AG20443 (cell line): ENCODE data around the gene SOCS4.
"Not testable (repeated sequence)": the region's sequence is repeated elsewhere in the genome, so short reads cannot be mapped to it uniquely, and the experiment has no call there.

Source experiments
- DNase-seq: peaks from one replicate; pipeline ENCODE4 v3.0.0; 2012; ENCODE audit warnings: low spot score, mixed read lengths

The SOCS4 gene

GRCh38 chr14:55052269-55052930, 25.4 kb downstream of the SOCS4 start:
- peak; percentile 43 for DNase-seq

- DNase-seq, result no peak
These were observed 26.0 kb downstream of the SOCS4 start for GRCh38 chr14:55053018-55053417.

DNA sequence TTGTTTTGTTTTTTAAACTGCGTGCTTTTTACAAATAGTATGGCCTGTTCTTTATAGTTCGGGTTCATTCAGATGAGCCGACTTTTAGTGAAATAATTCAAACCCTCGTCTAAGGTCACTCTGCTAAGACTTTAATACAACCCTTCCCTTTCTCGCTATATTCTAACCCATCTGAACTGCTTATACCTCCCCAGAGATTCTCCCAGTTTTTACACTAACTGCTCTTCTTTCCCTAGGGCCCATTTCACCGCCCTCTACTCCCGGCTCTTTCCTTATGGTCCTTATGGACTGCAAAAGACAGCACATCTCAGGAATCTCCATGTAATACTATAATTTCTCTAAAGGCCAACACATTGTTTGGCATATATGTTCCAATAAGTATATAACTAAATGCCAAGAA, 26.5 kb downstream of the SOCS4 start:
- no peak for DNase-seq

- DNase-seq, result no peak
These were observed 27.1 kb downstream of the SOCS4 start for GRCh38 chr14:55054098-55054497.

- DNase-seq, result no peak
These were observed 30.9 kb downstream of the SOCS4 start for GRCh38 chr14:55057919-55058318.

DNA sequence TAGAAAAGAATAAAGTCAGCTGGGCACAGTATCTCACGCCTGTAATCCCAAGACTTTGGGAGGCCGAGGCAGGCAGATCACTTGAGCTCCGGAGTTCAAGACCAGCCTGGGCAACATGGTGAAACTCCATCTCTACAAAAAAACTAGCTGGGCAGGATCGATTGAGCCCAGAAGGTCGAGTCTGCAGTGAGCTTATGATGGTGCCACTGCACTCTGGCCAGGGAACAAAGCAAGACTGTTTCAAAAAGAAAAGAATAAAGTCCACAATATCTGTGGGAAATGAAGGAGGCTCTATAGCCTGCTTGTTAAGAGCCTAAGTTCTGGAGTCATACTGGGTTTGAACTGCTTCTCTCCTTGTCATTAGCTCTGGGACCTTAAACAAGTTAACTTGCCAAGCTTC, 32.3 kb downstream of the SOCS4 start:
- DNase-seq, result no peak

DNA sequence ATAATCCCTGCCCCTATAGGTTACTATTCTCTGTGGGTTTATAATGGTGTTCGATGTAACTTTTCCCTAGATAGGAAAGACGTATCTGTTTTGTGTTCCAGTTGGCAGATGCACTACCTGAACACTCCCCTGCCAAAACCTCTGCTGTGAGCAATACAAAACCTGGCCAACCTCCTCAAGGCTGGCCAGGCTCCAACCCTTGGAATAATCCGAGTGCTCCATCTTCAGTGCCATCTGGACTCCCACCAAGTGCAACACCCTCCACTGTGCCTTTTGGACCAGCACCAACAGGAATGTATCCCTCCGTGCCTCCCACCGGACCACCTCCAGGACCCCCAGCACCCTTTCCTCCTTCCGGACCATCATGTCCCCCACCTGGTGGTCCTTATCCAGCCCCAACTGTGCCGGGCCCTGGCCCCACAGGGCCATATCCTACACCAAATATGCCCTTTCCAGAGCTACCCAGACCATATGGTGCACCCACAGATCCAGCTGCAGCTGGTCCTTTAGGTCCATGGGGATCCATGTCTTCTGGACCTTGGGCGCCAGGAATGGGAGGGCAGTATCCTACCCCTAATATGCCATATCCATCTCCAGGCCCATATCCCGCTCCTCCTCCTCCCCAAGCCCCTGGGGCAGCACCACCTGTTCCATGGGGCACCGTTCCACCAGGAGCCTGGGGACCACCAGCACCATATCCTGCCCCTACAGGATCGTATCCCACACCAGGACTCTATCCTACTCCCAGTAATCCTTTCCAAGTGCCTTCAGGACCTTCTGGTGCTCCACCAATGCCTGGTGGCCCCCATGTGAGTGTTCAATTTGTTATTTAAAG, 35.7 kb downstream of the SOCS4 start:
- no peak for DNase-seq

DNA sequence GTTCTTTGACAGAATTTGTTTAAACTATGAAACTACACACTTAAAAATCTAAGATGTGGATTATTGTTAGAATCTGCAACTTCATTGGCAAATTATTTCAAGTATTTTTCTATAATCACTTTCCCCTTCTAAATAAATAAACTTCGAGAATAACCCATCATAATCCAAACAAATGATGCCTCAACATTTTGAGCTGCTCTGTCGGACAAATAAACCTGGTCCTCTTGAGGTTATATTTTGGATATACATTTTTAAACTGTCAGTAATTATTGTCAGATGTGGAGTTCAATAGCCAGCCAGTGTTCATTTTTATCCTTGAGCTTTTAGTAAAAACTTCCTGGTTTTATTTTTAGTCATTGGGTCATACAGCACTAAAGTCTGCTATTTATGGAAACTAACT, 37.9 kb downstream of the SOCS4 start:
- DNase-seq, result not testable (repeated sequence)

- DNase-seq, result no peak
These were observed 38.4 kb downstream of the SOCS4 start for GRCh38 chr14:55065411-55065810.

DNA sequence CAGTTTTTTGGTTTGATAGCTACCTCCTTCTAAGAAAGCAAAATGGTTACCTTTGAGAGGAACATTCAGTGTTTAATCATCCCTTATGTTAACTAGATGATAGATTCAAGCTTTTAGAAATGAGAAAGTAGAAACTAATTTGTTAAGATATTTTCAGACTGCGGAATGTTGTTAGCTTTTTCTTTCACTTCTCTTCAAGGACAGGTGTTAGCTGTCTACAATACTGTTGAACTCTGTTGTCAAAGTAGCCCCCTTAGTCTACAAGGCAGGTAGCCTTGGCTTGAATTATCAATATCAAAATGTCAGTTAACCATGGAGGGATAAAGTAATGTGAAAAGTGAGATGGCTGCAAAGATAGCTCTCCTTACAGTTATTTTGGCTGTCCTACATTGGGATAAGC, 39.2 kb downstream of the SOCS4 start:
- DNase-seq, result no peak

GRCh38 chr14:55070981-55071411, 44.0 kb downstream of the SOCS4 start:
- DNase-seq, result no peak

GRCh38 chr14:55071870-55072640, 45.0 kb downstream of the SOCS4 start:
- DNase-seq, result peak; percentile 80

DNA sequence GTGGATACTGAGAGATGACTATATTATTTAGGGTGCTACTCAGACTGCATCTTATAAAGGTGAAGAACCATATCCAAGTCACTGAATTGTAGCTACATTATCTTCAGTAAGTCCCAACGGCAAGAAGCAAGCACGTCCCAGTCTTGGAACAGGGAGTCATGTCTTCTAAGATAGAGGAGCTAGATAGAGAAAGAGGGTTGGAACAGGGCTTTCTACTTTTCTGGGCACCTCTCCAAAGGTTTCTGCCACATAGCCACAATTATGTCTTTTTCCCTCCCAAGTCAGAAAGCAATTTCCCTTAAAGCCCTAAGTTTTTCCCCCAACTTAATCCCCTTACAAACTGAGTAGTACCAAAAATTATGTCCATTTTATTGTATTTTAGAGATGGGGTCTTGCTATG, 46.8 kb downstream of the SOCS4 start:
- peak; percentile 62 for DNase-seq

GRCh38 chr14:55074662-55075061, 47.6 kb downstream of the SOCS4 start:
- peak; percentile 9 for DNase-seq

- peak; percentile 39 for DNase-seq
These were observed 48.7 kb downstream of the SOCS4 start for GRCh38 chr14:55075628-55076175.

GRCh38 chr14:55077170-55078151, 50.4 kb downstream of the SOCS4 start:
- DNase-seq, result peak; percentile 14

DNA sequence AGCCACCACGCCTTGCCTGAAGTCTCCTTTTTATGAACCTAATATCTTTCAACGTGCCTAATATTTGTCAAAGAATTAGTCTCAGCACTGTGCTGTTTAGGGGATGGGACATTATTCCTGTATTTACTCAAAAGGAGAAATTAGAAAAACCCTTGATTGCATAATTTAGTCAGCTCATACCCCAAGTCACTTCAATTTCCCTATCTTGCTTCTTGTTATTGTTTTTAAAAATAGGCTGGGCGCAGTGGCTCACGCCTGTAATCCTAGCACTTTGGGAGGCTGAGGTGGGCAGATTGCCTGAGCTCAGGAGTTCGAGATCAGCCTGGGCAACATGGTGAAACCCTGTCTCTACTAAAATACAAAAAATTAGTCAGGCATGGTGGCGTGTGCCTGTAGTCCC, 52.9 kb downstream of the SOCS4 start:
- DNase-seq, result not testable (repeated sequence)

DNA sequence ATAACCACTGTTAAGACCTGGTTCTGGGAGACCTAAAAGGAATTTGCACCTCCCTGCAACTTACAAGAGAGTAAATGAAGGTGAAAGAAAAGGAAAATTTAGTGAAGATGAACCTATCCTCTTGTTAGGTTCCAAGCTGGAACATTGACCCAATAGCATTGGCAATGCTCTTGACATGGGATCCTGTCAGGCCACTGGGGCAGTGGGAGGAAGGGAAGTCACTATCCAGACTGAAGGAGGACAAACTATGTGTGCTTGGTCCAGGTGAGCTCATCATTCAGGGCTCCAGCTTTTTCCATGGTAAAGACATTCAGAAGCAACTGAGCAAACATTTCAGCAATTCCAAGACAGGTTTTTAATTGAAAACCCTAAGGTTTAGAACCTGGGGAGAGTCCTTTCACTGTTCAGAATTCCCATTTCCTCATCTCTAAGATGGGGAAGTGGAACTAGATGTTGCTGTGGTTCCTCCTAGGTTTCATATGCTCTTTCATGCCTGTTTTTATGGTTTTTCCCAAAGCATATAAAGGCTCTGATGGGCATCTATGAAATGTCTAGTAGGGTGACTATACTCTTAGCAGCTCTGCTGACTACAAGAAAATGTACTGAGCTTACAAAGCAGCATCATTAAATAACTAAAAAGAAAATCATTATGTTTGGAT, 57.5 kb downstream of the SOCS4 start:
- no peak for DNase-seq

- DNase-seq, result no peak
These were observed 58.1 kb downstream of the SOCS4 start for GRCh38 chr14:55085060-55085660.

DNA sequence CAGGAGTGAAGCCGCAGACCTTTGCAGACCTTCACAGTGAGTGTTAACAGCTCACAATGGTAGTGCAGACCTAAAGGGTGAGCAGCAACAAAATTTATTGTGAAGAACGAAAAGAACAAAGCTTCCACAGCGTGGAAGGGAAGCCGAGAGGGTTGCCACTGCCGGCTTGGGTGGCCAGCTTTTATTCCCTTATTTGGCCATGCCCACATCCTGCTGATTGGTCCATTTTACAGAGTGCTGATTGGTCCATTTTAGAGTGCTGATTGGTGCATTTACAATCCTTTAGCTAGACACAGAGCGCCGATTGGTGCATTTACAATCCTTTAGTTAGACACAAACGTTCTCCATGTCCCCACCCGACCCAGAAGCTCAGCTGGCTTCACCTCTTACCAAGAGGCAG, 59.9 kb downstream of the SOCS4 start:
- no peak for DNase-seq
